GM18511 (cell line): ENCODE measurements around the gene ZBTB4.
"Not testable (repeated sequence)": the region's sequence is repeated elsewhere in the genome, so short reads cannot be mapped to it uniquely, and the experiment has no call there.

Experiments
- ATAC-seq: cut with Tn5 transposase; IDR thresholded peaks from one replicate; pipeline ENCODE4 v1.9.1; 2021; ENCODE audit warnings: mild to moderate bottlenecking, moderate library complexity; ENCODE audit not compliant: unreplicated experiment

Gene ZBTB4

DNA sequence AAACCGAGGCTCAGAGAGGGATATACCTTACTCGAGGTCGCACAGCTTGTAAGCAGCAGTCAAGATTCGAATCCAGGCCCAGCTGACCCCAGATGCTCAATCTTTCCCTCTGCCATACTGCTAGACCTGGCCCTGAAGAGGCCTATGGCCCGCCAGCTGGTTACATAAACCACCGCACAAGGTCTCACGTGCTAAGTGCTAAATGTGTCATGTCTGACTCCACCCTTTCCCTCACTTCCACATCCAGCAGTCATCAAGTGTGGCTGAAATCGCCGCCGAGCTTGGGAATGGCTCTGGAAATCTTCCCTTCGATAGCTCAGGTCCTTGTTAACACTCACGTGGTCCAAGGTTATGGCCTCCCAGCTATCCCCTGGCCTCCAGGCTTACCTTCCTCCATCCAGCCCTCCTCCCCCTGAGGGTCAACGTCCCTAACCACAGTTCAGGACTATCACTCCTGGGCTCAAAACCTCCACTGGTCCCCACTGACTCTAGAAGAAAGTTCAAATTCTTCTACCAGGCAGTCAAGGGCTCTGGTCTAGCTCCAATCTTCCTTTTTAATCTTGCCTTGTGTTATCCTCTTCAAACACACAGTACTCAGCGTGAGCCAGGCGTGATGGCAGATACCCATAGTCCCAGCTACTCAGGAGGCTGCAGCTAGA is 3.5 kb downstream of the ZBTB4 start:
- no peak for ATAC-seq

DNA sequence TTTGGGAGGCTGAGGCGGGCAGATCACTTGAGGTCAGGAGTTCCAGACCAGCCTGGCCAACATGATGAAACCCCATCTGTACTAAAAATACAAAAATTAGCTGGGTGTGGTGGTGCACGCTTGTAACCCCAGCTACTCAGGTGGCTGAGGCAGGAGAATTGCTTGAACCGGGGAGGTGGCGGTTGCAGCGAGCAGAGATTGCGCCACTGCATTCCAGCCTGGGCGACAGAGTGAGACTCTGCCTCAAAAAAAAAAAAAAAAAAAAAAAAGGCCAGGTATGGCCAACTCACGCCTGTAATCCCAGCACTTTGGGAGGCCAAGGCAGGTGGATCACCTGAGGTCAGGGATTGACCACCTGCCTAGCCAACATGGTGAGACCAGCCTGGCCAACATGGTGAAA is 4.7 kb downstream of the ZBTB4 start:
- not testable (repeated sequence) for ATAC-seq

DNA sequence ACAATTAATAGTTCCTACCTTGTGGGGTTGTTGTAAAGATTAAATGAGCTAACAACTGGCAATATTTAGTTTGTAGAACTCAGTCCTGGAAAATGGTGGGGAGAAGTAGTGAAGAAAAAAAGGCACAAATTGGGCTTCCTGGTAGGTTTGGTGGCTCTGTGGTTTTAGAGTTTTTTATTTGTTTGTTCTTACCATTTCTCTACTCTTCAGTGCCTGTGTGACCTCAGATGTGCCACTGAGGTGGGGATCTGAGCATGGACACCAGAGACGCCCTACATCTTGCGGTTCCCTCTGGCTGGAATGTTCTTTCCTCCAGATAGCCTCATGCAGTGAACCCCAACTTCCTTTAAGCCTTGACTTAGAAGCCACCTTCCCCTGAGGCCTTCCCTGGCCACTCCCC is 7.7 kb downstream of the ZBTB4 start:
- ATAC-seq, result no peak

DNA sequence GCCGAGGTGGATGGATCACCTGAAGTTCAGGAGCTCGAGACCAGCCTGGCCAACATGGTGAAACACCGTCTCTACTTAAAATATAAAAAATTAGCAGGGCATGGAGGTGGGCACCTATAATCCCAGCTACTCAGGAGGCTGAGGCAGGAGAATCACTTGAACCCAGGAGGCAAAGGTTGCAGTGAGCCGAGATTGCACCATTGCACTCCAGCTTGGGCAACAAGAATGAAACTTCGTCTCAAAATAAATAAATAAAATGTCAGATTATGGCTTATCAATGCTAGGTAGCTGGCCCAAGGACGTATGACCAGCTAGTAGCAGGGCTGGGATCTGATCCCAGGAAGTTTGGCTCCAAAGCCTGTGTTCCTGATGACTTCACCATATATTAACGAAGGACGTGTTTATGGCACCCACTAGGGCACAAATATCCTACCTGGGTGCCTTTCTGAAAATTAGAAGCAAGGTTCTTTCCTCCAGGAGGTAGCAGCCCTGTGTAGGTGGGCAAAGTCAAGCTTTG is 8.9 kb downstream of the ZBTB4 start:
- ATAC-seq, result not testable (repeated sequence)

DNA sequence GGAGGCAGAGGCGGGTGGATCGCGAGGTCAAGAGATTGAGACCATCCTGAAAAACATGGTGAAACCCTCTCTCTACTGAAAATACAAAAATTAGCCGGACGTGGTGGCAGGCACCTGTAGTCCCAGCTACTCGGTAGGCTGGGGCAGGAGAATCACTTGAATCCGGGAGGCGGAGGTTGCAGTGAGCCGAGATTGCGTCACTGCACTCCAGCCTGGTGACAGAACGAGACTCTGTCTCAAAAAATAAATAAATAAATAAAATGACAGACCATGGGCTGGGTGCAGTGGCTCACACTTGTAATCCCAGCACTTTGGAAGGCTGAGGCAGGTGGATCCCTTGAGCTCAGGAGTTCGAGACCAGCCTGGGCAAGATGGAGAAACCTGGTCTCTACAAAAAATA is 9.6 kb downstream of the ZBTB4 start:
- ATAC-seq, result not testable (repeated sequence)

DNA sequence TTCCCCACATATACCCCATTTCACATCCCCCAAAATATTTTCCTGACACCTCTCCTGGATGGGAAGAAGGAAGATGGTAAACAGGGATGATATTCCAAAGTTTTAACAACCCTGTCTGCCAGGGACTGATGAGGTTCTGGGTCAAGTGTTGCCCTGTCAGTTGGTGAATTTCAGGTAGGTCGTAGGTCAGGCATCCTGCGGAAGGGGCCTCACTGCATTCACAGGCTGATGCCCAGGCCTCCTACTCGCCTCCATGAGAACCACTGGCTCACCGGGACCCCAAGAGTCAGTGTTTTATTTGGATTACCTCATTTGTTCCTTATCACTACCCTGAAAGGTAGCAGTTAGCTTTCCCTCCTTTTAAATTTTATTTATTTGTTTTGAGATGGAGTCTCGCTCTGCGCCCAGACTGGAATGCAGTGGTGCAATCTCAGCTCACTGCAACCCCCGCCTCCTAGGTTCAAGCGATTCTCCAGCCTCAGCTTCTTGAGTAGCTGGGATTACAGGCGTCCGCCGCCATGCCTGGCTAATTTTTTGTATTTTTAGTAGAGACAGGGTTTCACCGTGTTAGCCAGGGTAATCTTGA is 10.5 kb downstream of the ZBTB4 start:
- no peak for ATAC-seq

DNA sequence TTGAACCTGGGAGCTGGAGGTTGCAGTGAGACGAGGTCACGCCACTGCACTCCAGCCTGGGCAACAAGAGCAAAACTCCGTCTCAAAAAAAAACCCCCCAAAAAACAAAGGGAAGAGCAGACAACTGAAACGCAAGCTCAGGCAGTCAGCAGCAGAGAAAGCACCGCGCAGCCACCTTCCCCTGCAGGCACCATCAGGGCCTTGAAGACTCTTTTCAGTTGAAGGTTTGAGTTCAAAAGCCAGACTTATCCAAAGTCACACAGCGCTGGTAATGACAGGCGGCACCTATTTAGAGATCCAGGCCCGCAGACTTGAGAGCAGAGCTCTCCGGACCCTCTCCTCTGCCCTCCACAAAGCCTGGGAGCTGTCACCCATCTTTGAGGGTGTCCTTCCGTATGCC is 11.1 kb downstream of the ZBTB4 start:
- ATAC-seq, result no peak

DNA sequence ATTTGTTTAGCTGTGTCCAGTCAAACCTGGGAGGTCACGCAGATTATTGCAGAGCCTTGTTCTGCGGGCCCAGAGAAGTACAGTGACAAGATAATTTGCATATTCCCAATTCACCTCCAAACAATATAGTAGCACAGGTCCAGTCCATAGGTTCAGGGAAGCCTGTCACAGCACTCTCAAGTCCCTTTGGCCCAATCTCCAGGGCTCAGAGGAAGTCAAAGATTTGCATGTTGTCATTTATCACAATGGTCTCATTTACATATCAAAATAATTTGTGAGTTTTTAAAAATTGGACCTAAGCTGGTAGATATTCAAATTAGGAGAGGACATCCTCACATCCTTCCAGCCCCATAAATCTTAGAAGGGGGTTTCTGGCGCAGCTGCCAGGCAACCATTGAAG is 11.9 kb downstream of the ZBTB4 start:
- ATAC-seq, result no peak

DNA sequence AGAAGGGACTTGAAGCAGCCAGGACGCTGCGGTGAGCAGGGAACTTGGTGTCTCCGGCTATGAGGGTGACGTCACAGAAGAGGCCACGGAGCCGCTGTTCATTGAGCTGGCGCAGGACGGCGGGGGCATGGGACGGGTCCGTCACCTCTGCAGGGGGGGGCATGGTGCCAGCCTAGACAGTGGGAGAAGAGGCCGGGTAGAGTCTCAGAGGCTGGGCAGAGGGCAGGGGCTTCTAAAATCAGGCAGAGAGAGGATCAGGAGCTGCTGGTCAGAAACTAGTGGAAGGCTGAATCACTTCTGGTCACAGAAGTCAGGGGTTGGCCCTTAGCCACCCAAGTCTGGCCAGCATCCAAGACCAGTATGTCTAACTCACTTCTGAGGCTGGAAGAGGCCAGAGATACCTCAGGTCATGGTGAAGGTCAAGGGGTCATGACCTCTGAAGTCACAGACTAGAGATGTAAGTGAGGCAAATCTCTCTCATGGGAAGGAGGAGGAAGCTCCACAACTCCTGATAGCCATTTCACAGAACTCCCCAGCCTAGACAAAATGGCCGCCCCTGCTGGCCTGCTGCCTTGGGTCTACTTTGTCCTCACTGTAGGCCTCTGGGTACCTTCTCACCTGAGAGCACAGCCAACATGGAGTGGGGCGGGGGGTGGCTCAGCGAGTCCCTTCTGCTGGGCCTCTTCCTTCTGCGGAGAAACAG is 12.6 kb downstream of the ZBTB4 start:
- no peak for ATAC-seq

DNA sequence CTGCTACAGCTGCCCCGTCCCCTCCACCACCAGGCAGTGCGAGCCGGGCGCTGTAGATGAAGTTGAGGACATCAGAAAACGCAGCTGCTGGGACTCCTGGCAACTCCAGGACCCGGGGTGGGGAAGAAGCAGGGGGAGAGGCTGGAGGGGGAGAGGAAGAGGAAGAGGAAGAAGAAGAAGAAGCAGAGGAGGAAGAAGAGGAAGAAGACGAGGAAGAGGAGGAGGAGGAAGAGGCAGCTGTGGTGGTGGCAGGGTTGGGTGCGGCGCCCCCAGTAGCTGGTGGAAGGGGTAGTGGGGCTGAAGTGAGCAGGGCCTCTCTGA is 13.2 kb downstream of the ZBTB4 start:
- no peak for ATAC-seq

DNA sequence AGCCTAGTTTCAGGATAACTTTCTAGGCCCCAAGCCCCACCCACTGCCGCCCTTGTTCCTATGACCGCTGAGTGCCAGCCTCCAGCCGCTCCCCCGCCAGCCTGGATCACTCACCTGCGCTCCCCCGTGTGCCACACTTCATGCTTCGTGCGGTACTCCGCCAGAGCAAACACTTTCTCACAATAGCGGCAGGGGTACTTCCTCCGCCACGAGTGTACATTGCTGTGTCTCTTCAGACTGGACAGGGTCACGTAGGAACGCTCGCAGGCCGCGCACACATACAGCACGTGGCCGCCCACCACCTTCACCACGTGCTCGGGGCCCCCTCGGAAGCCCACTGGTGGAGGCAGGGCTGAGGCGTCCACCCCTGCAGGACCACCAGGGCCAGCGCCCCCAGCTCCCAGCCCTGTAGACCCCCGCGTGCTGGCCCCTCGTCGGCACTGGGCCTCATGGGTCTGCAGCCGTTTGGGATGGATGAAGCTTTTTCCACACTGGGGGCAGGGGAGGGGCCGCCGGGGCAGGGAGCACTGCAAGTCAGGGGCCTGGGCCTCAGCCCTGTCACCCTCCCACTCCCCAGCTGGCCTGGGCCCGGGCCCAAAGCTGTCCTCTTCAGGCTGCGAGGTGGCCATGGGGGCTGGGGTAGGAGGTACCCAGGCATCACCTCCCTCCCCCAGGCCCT is 13.7 kb downstream of the ZBTB4 start:
- ATAC-seq, result no peak

DNA sequence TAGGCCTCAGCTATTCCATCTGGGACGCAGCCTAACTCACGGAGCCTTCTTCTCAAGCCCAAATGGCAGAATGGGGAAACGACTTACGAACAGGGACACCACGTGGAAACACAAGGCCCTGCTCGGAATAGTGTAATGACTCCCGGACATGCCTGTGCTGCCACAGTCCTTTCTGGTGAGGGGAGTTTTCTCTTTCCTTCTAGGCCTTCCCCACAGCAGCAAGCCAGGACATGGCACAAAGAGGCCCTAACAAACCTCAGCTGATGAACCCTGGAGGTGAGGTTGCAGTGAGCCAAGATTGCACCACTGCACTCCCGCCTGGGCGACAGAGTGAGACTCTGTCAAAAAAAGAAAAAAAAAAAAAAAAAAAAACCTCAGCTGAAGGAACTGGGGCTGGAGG is 15.3 kb downstream of the ZBTB4 start:
- ATAC-seq, result no peak

DNA sequence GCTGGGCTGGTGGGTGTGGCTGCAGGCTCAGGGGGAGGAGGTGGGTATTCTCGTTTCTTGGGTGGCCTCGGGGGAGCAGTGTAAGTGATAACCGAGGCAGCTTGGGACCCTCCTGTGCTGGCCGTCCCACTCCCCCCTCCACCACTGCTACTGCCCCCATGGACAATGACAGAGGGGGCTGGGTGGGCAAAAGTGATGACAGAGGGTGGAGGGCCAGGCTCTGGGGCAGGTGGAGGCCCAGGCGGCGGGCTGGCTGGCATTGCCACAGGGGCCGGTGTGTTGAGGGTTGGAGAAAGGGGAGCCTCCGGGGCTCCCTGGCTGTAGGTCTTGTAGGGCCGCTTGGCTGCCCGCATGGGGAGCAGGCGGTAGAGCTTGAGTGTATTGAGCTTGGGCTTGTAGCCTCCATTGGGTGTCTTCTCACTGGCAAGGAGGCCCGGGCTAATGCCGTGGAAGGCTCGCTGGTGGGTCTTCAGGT is 16.0 kb downstream of the ZBTB4 start:
- no peak for ATAC-seq

DNA sequence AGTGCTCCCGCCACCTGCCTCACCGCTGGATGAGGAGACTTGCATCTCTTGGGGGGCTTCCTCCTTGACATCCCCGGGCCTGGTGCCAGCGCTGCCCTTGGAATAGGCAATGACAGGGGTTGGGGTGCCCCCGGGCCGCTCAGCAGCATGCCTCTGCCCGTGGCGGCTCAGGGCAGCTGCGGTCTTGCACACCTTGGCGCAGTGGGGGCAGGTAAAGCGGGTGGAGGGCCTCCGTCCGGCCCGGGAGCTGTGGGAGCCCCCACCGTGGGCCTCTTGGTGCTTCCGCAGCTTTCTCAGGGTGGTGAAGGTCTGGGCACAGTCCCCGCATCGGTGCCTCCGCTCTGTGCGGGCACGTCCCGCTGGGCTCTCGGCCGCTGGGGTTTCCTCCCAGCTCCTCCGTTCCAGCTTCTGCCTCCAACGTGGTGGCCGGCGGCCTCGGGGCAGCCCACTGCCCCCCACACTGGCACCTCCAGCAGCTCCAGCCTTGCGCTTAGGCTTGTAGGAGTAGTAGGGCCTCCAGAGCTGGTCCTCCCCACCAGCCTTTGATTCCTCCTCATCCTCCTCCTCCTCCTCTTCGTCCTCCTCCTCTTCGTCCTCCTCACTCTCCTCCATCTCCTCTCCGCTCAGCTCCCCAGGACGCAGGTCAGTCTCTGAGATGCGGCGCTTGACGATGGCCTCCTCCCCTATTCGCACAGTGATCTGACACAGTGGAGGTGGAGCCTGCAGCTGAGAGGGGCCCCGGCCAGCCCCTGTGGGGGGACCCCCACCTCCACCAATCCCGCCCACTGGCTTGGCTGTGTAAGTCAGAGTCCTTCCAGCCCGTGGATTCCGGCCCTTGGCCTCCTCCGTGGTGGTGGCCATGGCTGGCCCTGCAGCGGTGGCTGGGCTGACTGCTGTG is 16.7 kb downstream of the ZBTB4 start:
- ATAC-seq, result no peak

DNA sequence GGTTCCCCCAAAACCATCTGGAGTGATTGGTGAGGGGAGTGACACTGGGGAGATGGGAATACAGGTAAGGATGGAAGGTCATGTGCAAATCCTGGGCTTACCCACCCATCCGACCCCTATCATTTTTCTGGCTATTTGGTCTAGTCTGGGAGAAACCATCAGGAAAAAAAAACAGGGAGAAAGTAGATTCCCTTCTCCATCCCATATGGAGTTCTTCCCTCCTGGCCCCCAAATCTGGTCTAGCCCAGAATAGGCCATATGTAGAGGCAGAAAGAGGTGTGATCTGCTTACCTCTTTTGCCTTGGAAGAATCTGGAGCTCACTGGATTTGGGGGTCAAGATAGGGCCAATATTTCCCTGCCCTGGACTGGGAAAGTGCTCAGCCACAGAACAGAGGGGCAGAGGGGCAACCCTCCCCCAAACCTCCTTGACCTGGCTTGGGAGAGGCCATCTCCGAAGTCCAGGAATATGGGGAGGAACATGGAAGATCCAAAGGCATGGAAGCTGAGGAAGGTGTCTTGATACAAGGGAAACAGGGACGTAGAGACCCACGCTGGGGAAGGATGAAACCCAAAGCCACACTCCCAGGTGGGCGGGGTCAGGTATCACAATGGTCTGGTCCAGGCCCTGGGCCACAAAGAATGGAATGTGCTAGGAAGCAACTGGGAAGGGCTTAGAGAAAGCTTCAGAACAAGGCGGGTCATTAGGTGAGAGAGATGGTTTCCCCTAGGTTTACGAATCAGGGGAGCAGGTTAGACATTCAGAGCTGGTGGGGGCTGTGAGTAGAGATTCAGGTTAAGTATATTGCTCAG is 18.4 kb downstream of the ZBTB4 start:
- no peak for ATAC-seq

DNA sequence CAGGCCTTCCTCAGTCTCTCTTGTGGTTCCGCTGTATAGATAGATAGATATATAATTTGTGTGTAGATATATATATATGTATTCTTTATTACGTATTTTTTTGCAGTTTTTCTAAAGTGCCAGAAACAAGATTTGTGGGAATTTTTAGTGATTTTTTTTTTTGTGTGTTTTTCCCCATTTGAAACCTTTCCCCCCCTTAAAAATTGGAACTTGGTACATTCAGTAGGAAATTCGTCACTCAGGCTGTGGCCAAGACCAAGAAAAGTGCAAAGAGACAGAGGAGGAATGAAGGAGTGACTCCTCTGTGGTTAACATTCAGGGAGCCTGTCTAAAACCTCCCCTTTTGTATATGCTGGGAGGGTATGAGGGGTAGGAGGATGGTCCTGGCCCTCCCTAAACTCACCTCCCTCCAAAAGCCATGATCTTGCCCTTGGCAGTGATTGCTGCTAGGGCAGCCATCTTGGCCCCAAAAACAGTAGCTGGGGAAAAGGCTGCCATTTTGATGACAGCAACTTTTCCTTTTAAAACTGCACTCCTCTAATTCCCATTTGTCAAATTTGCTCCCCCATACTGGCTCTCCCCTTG is 19.4 kb downstream of the ZBTB4 start:
- no peak for ATAC-seq

DNA sequence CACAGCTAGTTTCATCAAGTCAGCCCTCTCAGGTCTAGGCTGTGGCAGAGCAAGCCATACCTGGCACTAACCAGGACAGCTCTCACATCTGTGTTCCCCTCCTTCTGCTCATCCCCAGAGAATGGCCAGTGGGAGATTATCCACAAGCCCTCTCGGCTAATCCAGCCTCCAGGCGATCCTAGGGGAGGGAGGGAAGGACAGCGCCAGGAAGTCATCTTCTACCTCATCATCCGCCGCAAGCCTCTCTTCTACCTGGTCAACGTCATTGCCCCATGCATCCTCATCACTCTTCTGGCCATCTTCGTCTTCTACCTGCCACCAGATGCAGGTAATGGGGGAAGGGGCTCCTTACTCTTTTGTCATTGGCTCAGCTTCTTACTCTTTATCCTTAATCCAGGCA is 31.0 kb downstream of the ZBTB4 start:
- ATAC-seq, result no peak

DNA sequence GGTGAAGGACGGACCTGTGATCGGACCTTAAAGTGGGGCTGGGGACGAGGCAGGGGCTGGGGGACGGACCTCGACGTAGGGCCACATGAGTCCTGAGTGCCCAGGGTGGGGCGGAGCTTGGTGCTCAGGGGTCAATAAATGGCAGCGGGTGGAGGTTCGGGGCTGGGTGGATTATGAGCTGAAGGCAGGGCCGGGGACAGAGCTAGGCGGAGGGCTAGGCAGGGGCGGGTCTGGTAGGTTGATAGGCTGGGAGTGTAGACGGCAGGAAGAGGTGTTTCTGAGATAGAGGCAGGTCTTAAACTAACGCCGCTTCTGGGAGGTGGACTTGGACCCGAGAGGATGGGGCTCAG is 33.8 kb downstream of the ZBTB4 start:
- peak; percentile 31 for ATAC-seq
